Measurements from ENCODE around the gene EDDM13.
"Not testable (repeated sequence)": the region's sequence is repeated elsewhere in the genome, so short reads cannot be mapped to it uniquely, and the experiment has no call there.

EDDM13 gene, protein sequence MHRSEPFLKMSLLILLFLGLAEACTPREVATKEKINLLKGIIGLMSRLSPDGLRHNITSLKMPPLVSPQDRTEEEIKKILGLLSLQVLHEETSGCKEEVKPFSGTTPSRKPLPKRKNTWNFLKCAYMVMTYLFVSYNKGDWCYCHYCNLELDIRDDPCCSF

DNA sequence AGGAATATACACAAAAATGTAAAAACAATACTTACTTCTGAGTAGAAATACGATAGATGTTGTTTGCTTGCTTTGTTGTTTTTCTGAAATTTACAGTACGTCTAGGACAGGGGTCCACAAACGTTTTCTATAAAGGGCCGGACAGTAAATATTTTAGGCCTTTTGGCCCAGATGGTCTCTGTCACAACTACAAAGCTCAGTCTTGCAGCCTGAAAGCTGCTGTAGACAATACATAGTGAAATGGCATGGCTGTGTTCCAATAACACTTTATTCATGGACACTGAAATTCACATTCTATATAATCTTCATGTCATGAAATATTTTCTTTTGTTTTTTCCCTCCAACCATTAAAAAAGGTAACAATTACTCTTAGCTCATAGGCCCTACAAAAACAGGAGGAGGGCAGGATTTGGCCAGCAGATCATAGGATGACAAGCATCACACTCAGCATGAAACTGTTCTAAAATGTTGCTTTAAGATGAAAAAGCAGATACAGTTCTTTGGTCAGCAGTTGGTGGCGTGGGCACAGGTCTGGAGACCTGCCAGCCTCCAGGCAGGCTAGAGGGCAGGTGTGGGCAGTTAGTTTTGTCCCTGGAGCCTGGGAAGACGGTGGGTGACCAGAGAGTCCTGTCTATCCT is at the start of gene EDDM13:
Gene EDDM13, plus strand, starts transcription at position 588 of the 638 bp plus-strand sequence. CDS start 87 bp downstream, outside the sequence.
- DNase-seq: no peak

DNA sequence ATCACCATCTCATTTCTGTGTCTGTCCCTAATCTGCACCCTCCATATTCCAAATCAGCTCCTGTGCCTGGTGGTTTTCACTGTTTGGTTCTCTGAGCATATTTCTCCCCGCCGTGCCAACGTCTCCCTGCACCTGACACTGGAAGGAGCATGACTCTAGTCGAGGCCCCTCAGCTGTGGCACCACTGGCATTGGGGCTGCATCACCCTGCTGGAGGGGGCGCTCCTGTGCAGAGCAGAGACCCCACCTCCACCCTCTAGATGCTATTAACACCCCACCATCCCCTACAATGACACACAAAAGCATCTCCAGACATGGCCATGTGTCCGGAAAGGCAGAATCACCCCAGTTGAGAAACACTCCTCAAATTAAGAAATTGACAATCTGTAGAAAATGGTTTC is 49.6 kb upstream of the EDDM13 start:
- DNase-seq: no peak

DNA sequence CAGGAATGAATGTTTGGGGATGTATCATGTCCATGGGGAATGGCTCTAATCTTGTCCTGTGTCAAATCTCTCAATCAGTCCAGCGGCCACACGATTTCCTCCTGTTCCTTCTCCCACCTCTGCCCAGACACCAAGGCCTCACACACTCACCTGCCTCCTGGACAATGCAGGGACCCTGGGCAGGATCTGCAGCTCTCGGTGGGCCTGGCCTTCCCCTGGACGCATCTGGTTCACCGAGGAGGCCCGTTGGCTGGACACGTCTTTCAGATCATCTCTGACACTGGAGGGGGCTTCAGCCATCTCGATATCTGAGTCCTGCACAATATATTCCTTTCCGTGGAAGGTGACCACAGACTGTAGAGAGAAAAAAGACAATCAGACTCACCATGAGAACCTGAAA is 49.1 kb upstream of the EDDM13 start:
- no peak for DNase-seq

DNA sequence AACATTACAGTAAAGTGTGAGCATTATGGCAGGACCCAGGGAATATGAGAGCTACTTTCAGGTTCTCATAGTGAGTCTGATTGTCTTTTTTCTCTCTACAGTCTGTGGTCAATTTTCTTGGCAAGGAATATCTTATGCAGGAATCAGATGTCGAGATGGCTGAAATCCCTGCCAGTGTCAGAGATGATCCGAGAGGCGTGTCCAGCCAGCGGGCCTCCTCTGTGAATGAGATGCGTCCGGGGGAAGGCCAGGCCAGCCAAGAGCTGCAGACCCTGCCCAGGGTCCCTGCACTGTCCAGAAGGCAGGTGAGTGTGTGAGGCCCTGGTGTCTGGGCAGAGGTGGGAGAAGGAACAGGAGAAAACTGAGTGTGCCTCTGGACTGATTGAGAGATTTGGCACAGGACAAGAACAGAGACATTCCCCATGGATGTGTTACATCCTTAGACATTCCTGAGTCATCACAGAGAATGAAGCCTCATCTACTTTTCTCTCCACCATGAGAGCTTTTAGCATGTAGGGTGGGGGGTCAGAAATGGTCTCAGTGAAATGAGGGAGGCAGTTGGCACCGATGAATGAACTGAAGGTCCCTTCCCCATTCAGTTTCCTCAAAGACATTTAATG is 27.3 kb upstream of the EDDM13 start:
- no peak for DNase-seq

DNA sequence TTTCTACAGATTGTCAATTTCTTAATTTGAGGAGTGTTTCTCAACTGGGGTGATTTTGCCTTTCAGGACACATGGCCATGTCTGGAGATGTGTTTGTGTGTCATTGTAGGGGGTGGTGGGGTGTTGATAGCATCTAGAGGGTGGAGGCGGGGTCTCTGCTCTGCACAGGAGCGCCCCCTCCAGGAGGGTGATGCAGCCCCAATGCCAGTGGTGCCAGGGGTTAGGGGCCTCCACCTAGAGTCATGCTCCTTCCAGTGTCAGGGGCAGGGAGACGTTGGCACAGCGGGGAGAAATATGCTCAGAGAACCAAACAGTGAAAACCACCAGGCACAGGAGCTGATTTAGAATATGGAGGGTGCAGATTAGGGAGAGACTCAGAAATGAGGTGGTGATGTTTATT is 26.8 kb upstream of the EDDM13 start:
- DNase-seq: not testable (repeated sequence)

DNA sequence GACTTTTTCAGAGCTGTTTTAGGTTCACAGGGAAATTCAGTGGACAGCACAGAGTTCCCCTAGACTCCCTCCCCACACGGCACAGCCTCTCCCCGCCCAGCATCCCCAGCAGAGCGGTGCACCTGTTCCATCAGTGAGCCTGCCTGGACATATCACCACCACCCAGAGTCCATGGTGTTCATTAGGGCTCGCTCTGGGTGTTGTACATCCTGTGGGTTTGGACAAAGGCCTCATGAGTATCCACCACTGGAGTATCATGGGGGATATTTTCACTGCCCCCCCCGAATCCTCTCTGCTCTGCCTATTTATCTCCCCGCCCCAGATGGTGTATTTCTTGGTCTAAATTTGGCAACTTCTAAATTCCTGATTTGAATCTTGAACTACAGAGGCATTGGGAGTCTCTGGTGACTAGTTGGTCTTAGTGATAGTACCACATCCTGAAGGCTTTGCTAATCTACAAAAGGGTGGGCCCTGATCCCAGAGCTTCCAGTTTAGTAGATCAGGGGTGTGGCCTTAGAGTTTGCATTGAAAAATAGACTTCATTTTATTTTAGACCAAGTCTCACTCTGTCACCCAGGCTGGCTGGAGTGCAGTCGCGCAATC is 23.7 kb upstream of the EDDM13 start:
- DNase-seq: not testable (repeated sequence)

DNA sequence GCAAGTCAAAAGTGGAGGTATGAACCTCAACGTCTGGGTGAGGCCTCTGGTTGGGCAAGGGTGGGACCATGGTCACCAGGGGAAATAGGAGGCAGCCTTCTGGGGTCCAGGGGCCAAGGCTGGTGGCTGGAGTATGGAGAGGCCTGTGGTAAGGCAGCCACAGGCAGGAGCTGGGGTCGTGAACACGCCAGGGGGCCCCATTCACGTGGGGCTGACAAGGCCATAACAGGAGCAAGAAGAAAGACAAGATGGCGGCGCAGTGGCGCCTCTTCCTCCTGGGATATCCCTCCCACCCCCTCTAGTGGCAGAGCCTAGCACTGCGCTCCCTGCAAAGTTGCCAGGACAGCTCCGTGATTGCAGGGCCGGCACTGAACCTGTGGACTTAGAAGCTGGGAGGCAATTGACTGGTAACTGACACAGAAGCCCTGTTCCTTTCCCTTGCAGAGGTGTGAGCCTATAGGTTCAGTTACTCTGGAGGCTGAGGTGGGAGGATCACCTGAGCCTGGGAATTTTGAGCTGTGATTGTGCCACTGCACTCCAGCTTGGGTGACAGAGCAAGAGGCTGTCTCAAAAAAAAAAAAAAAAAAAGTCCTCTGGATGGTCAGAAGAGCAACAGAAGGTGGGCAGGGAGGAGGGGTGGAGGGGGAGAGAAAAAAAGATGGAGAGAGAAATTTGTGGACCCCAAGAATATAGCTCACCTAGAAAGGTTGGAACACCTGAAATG is 19.7 kb upstream of the EDDM13 start:
- peak; percentile 79 for DNase-seq

DNA sequence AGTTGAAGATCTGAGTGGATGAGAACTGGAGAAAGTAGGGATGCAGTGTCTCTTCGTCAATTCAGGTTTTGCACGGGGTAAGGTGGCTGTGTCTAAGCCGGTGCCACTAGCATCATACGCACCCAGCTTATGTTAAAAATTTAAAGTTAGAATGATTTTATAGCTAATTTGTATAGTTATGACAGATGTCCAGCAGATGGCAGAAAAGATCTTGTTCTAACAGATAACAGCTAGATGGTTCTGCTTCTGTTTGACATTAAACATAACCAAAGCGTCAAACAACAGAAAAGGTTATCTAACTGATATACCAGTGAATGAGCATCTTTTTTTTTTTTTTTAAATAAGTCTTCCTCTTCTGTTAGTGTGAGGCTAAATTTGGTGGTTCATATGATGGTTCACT is 18.8 kb upstream of the EDDM13 start:
- DNase-seq: peak; percentile 76

DNA sequence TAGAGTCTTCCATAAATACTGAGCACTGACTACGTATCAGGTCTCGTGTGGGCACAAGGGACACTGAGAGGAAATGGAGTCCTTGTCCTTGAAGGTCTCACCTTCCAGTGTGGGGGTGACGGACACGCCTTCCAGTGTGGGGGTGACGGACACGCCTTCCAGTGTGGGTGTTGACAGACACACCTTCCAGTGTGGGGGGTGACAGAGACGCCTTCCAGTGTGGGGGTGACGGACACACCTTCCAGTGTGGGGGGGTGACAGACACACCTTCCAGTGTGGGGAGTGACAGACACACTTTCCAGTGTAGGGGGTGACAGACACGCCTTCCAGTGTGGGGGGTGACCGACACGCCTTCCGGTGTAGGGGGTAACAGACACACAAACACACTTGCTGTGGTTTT is 14.3 kb upstream of the EDDM13 start:
- DNase-seq: no peak

DNA sequence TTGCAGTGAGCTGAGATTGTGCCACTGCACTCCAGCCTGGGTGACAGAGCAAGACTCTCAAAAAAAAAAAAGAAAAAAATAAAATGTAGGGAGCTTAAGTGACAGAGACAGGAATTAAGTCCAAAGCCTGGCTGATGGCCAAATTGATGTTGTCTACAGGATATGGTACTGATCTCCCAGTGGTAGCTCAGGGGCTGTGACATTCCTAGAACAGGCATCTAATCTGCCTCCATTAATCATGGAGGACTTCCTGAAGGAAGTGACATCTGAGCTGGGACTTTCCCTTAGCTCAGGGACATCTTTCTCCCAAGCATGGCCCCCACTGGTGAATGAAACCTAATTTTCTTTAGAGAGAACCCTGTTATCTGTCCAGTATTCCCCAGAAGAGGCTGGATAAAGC is 11.4 kb upstream of the EDDM13 start:
- no peak for DNase-seq

DNA sequence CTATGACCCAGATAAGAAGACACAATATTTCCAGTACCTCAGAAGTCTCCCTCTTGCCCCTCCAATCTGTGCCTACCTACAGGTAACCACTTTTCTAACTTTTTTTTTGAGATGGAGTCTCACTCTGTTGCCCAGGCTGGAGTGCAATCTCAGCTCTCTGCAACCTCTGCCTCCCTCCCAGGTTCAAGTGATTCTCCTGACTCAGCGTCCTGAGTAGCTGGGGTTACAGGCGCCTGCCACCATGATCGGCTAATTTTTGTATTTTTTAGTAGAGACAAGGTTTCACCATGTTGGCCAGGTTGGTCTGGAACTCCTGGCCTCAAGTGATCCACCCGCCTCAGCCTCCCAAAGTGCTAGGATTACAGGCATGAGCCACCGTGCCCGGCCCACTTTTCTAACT is 10.6 kb upstream of the EDDM13 start:
- DNase-seq: not testable (repeated sequence)

DNA sequence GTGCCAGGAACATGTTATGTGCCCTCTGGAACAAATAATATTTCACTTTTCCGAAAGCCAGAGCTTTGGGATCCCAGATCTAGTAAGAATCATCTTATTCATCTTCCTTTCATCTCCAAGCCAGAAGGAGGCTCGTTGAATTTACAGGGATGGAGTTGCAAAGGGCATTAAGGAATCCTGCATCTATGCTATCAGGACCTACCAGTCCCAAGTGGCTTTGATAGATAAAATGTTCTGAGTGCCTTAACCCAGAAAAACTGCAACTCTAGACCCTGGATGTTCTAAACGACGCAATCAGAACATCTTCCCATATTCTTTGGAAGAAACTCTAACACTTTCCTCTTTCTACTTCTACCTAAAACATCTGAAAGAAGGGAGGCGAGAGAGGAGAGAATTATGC is 9.2 kb upstream of the EDDM13 start:
- DNase-seq: no peak

DNA sequence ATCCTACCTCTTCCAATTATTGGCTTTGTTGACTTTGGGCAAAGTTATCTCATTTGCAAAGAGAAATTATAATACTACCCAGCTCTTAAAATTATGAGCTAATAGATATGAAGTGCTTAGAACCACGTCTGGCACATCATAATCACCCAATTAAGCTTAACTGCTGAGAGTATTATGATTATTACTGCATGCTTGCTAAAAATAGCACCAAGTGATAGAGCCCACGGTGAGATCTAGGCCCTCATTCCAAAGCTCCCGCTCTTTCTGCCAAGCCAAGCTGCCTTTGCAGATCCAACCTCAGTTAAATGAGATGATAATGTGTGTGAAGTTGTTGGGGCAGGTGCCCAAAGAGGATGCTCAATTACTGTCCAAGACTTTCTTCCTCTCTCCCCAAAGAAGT is 6.5 kb upstream of the EDDM13 start:
- DNase-seq: no peak

DNA sequence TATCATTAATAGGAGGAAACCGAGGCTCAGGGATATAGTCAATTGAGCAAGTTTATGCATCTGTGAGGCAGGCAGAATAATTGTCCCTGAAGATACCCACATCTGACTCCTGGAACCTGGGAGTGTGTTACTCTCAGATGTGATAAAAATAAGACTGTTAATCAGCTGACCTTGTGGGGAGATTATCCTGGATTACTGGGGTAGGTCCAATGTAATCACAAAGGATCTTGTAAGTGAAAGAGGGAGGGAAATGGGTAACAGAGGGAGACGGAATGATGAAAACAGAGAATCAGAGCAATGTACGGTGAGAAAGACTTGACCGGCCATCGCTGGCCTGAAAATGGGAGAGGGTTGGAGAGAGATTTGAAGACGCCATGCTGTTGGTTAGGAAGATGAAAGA is 3.2 kb upstream of the EDDM13 start:
- no peak for DNase-seq

DNA sequence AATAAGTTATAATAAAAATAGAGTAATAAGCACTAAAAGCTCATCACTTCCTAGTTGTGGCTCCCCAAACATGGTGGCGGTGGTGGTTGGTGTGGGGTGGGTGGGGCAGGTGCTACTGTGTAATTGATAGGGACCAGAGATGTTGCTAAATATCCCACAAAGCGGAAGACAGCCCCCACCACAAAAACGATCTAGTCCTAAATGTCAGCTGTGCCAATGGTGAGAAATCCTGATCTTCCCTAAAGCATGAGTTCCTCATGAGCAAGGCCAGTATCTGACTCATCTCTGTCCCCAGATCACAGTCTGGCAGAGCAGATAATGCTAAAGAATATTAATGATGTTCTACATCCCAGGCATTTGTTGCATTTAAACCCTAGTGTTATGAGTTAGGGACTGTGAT is 1.9 kb upstream of the EDDM13 start:
- DNase-seq: no peak

DNA sequence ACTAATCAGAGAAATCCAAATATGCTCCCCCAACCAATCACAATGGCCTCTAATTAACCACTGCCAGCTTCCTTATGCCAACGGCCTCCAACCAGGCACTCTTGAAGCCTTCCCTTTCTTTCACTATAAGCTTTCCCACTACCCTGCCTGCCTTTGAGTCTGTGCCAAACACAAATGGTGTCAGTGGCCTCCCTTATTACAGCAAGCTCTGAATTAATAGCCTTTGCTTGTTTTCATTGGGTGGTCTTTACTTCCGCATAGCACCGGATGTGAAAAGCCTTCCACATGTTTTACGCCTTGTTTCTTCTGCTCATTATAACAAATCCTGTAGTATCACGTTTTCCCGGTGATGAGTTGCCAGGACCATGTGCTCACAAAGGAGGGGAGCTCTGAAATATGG is 1.4 kb upstream of the EDDM13 start:
- no peak for DNase-seq

DNA sequence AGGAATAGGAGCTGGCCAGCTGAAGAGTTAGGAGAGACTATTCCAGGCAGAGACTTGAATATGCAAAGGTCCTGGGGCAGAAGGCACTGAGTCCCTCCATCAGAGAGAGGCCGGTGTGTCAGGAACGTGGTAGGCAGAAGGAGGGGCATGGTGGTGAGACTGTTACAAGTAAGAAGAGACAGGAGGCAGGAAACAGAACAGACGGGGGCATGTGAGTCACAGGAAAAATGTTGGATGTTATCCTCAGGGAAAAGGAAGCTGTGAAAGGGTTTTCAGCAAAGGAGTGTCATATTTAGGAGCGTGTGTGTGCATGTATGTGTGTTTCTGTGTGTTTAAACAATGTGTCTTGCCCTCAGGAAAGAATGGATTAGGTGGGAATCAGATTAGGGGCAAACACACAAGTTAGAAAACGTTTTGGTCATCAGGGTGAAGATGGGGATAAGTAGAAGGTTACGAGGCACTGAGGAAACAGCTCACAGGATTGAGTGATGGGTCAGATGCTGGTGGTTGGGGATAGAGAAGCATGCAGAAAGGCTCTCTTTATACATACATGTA is 1.1 kb downstream of the EDDM13 start:
- DNase-seq: no peak

DNA sequence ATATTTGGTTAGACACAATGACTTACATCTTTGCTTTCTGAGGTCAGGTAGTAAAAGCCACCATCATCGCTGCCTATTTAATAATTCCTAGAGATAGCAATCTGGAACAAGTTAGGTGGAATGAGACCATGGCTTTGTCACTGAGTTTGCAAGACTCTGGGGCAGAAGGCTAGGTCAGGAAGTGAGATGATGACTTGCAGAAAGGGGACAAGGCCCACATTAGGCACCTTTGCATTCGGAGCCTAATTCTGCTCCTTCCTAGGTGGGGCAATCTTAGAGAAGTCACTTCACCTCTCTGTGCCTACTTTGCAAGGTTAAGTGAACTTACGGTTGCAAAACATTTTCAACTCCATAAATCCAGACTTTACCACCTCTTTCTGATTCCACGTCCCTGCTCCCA is 10.3 kb downstream of the EDDM13 start:
- no peak for DNase-seq

DNA sequence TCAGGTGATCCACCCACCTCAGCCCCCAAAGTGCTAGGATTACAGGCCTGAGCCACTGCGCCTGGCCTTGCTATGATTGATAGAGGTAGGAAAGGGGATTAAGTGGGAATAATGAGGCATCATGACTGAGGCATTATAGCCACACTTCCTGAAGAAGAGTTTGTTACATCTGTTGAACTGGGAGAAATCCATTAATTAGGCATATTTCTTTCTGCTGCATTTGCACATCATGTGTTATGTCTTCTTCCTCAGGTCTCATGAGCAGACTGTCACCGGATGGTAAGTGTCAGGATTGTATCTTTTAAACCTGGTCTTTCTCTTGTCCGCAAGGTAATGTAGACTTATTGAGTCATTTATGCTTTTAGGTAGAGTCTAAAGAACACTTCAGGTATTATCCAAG is 12.2 kb downstream of the EDDM13 start:
- no peak for DNase-seq

DNA sequence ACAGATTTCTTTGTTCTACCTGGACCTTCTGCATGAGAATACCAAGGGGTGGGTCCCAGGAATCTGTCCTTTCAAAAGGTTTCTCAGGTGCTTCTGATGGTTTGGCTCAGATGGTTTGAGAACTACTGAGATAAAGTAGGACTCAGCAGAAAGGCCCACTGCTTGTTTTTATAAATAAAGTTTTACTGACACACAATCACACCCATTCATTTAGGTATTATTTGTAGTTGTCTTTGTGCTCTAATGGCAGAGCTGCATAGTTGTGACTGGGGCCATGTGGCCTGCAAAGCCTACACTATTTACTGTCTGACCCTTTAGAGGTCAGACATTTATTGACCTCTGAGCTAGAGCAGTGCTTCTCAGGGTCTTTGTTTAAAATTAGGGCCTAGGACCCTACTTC is 17.6 kb downstream of the EDDM13 start:
- DNase-seq: no peak

DNA sequence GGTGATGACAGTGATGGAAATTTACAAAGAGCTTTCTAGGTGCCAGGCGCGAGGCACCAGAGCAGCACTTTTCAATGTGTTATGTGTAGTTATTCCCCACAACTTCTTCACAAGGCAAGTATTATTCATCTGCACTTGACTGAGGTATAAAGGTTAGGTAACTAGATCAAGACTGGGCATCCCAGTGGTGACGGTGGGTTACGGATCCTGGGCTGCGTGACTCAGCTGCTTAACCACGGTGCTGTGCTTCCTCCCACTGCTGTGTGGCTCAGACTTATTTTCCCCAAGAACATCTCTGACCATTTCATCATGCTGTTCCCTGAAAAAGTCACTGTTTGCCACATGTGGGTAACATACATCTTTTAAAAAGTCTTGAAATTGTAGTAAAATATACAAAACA is 19.3 kb downstream of the EDDM13 start:
- no peak for DNase-seq

DNA sequence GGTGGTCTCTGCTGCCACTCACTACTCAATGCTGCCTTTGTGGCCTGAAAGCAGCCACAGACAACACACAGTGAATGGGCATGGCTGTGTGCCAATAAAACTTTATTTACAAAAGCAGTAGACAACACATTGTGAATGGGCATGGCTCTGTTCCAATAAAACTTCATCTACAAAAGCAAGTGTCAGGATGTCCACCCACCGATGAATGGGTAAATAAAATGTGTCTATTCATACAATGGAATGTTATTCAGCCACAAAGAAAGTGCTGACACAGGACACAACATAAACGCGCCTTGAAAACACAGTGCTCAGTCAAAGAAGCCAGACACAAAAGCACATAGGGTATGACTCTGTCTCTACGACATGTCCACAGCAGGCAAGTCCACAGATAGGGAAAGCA is 22.0 kb downstream of the EDDM13 start:
- DNase-seq: no peak

Measured in NCI-H2171 treated with DMSO at 0.1 percent for 48 hours (cell line).